ENCODE measurements around the gene CRYGB.

CRYGB gene, protein sequence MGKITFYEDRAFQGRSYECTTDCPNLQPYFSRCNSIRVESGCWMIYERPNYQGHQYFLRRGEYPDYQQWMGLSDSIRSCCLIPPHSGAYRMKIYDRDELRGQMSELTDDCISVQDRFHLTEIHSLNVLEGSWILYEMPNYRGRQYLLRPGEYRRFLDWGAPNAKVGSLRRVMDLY

DNA sequence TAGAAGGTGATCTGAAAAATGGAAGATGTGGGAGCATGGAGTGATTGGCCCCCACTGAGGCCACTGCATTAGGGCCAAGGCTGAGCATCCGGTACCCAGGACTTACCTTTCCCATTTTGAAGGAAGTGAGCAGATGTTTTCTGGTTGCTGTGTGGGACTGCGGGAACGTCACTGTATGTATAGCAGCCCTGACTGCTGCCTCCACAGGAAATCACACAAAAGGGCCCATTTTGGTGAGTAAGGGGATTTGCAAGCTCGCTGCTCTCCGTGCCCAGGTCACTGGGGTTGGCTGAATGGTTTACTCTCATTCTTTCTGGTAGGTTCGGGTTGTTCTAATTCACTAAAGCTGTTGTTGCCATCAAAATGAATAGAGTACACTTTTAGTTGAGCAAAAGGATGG lies at the start of gene CRYGB:
TSS of gene CRYGB (minus strand) at position 153 of the 400 bp plus-strand sequence. CDS start at position 115, 38 bp downstream.
- peaks cover 19% of the 10 kb centered on the region for H3K4me1 ChIP-seq (ENCODE audit: control insufficient read depth, insufficient read depth, low read length)
- H3K27ac ChIP-seq (ENCODE audit: low read depth, low read length) = no peak within 1 kb of the TSS
- H3K9ac ChIP-seq (ENCODE audit: low read length) = no peak within 1 kb of the TSS
- no peaks in the 10 kb centered on the region for H3K36me3 ChIP-seq (ENCODE audit: control insufficient read depth, insufficient read depth, low read length)
- no peaks in the 10 kb centered on the region for H3K27me3 ChIP-seq (ENCODE audit: control insufficient read depth, insufficient read depth, low read length)
- H3K4me3 ChIP-seq (ENCODE audit: low read depth, low read length) = no peak within 1 kb of the TSS
- peaks cover 5% of the 10 kb centered on the region; the same call in 1 of the 2 replicates for H3K9me3 ChIP-seq (ENCODE audit: control insufficient read depth, insufficient read depth, low read depth, low read length)

DNA sequence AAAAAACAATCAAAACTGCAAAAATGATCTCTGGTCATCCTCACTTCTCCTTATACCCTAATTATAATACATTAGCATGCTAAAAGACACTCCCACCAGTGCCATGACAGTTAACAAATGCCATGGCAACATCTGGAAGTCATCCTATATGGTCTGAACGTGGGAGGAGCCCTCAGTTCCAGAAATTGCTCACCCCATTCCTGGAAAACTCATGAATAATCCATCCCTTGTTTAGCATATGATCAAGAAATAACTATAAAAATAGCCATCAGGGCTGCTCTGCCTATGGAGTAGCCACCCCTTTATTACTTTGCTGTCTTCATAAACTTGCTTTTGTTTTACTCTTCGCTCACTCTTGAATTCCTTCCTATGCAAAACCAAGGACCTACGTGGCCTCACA lies 49.6 kb upstream of the CRYGB start:
- no peak overlapping the region for H3K9ac ChIP-seq (ENCODE audit: low read length)
- H3K9me3 ChIP-seq (ENCODE audit: control insufficient read depth, insufficient read depth, low read depth, low read length) = no peaks in the 10 kb centered on the region
- no peaks in the 10 kb centered on the region for H3K27me3 ChIP-seq (ENCODE audit: control insufficient read depth, insufficient read depth, low read length)
- no peaks in the 10 kb centered on the region for H3K36me3 ChIP-seq (ENCODE audit: control insufficient read depth, insufficient read depth, low read length)
- H3K4me1 ChIP-seq (ENCODE audit: control insufficient read depth, insufficient read depth, low read length) = no peaks in the 10 kb centered on the region
- H3K27ac ChIP-seq (ENCODE audit: low read depth, low read length) = no peak overlapping the region
- H3K4me3 ChIP-seq (ENCODE audit: low read depth, low read length) = no peak overlapping the region

DNA sequence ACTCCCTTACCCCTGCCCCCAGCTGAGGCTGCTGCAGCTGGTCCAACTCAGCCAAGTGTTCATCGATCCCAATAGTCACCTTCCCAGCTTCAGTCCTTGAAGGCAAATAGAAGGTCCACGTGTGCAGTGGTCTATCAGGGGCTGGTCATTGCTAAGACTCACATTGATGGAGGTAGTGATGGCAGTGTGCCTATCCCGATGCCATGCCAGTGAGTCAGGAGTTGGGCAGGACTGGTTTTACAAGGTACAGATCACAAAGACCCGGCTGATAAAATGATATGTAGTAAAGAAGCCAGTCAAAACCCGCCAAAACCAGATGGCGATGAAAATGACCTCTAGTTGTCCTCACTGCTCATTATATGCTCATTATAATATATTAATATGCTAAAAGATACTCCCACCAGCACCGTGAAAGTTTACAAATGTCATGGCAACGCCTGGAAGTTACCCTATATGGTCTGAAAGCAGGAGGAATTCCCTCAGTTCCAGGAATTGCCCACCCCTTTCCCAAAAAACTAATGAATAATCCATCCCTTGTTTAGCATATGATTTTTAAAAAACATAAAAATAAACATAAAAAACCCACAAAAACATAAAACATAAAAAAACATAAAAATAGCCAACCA lies 46.8 kb upstream of the CRYGB start:
- no peaks in the 10 kb centered on the region for H3K27me3 ChIP-seq (ENCODE audit: control insufficient read depth, insufficient read depth, low read length)
- H3K36me3 ChIP-seq (ENCODE audit: control insufficient read depth, insufficient read depth, low read length) = no peaks in the 10 kb centered on the region
- no peaks in the 10 kb centered on the region for H3K9me3 ChIP-seq (ENCODE audit: control insufficient read depth, insufficient read depth, low read depth, low read length)
- H3K4me1 ChIP-seq (ENCODE audit: control insufficient read depth, insufficient read depth, low read length) = no peaks in the 10 kb centered on the region; the same call in 1 of the 2 replicates
- no peak overlapping the region for H3K9ac ChIP-seq (ENCODE audit: low read length)
- H3K4me3 ChIP-seq (ENCODE audit: low read depth, low read length) = no peak overlapping the region
- no peak overlapping the region for H3K27ac ChIP-seq (ENCODE audit: low read depth, low read length)

DNA sequence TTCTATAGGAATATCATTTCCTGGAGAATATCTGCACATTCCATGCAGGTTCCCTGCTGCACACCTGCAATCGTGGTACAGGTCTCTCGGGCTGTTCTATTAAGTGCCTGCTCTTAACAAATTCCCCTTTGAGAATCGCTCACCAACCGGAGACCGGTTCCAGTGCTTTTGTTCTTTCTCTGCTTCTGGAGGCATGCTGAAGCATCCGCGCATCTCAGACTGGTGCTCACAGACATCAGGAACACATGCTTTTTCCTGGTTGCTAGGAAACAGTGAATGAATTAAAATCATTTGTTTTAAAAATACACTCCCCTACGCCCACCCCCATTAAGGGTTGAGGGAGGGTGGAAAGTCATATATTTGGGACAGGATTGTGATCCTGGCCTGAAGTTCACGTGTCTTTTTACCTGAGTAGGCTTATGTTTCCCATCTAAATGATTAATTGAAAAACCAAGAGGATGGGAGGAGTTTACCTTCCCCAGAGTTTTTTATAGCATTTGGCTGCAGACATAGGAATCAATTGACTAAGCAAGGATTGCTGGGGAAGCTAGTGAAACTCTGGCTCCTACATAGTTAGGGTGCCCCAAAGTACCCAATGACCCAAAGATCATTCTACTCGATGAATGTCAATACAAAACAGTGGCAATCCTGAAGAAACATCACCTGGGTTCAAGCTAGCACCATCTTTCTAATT lies 44.0 kb upstream of the CRYGB start, which contains the start of gene C2orf80:
TSS of gene C2orf80 (minus strand) at position 221 of the 694 bp plus-strand sequence. CDS start 3,044 bp downstream, outside the sequence.
- Histone ChIP-seq H3K4me1 (ENCODE audit: control insufficient read depth, insufficient read depth, low read length) (peaks cover 9% of the 10 kb centered on the region), H3K9ac (ENCODE audit: low read length) (no peak within 1 kb of the TSS), H3K9me3 (ENCODE audit: control insufficient read depth, insufficient read depth, low read depth, low read length) (no peaks in the 10 kb centered on the region), H3K27me3 (ENCODE audit: control insufficient read depth, insufficient read depth, low read length) (no peaks in the 10 kb centered on the region), H3K27ac (ENCODE audit: low read depth, low read length) (no peak within 1 kb of the TSS), H3K36me3 (ENCODE audit: control insufficient read depth, insufficient read depth, low read length) (no peaks in the 10 kb centered on the region), H3K4me3 (ENCODE audit: low read depth, low read length) (no peak within 1 kb of the TSS)

DNA sequence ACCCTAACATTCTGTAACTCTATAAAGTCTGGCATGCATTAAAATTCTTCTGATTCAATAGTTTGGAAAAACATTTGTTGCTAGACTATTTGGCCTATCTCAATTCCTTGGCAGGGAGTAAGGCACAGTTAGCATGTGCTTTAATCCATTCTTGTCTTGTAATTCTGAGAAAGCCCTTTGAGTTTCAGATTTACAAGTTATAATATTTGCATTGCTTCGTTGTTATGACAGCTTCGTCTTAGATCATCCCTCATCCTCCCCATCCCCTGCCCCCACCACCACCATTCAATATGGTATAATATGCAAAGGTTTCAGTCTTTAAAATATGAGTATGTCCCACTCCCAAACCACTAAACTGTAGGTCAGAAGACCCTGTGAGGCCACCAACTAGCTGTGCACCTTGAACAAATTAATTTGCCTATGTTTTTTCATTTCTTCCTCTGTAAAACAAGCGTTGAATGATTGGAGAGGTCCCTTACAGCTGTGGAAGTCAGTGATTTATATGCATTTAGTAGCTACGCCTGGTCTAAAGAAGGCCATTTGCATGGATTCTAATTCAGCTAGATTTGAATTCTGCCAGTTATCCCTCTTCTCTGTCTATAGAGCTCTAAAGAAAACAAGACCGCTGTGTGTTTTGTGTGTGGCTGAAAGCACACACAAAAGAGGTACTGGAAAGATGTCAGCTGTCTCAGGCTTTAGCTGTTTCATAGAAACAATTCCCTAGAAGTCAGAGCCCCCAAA lies 43.3 kb upstream of the CRYGB start:
- Histone ChIP-seq H3K9me3 (ENCODE audit: control insufficient read depth, insufficient read depth, low read depth, low read length) (no peaks in the 10 kb centered on the region), H3K36me3 (ENCODE audit: control insufficient read depth, insufficient read depth, low read length) (no peaks in the 10 kb centered on the region), H3K4me3 (ENCODE audit: low read depth, low read length) (no peak overlapping the region), H3K27ac (ENCODE audit: low read depth, low read length) (no peak overlapping the region), H3K9ac (ENCODE audit: low read length) (no peak overlapping the region), H3K27me3 (ENCODE audit: control insufficient read depth, insufficient read depth, low read length) (no peaks in the 10 kb centered on the region), H3K4me1 (ENCODE audit: control insufficient read depth, insufficient read depth, low read length) (peaks cover 16% of the 10 kb centered on the region)

DNA sequence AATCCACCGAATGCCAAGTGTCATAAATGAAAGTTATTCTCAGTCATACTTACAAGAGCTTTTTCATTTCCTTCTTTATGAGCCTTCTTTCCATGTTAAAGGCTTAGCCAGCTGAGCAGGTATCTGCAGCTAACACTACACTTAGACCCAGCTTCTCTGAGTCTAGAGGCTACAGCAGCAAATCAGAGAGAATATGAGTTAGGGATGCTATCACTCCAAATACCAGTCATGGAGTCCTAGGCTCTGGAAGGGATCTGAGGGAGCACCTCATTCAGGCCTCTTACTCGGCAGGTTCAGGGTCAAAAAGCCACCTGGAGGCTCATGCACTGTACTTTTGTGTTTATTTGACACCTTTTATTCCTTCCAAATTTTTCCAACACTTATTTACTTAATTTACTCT lies 40.9 kb upstream of the CRYGB start:
- no peaks in the 10 kb centered on the region for H3K9me3 ChIP-seq (ENCODE audit: control insufficient read depth, insufficient read depth, low read depth, low read length)
- H3K27ac ChIP-seq (ENCODE audit: low read depth, low read length) = no peak overlapping the region
- H3K36me3 ChIP-seq (ENCODE audit: control insufficient read depth, insufficient read depth, low read length) = no peaks in the 10 kb centered on the region
- no peak overlapping the region for H3K4me3 ChIP-seq (ENCODE audit: low read depth, low read length)
- H3K4me1 ChIP-seq (ENCODE audit: control insufficient read depth, insufficient read depth, low read length) = peaks cover 24% of the 10 kb centered on the region
- no peak overlapping the region for H3K9ac ChIP-seq (ENCODE audit: low read length)
- no peaks in the 10 kb centered on the region for H3K27me3 ChIP-seq (ENCODE audit: control insufficient read depth, insufficient read depth, low read length)

DNA sequence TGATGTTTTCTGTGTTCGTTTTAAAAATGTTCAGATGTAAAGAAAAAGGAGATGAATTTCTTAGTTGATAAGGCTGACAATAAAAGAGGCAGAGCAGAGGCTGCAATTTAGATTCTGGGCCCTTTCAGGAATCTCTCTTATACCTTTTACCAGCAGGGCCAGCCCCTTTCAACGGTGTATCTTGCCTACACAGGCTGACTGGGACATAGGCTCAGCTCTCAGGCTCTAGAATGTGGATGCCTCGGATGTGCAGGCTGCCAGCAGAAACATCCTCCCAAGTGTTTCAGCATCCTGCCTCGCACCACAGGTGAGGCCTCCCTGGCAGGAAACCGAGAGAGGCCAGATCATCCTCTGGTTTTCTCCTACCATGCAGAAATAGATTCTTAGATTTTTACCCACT lies 40.5 kb upstream of the CRYGB start:
- H3K9me3 ChIP-seq (ENCODE audit: control insufficient read depth, insufficient read depth, low read depth, low read length) = no peaks in the 10 kb centered on the region
- H3K4me3 ChIP-seq (ENCODE audit: low read depth, low read length) = no peak overlapping the region
- no peaks in the 10 kb centered on the region for H3K27me3 ChIP-seq (ENCODE audit: control insufficient read depth, insufficient read depth, low read length)
- no peak overlapping the region for H3K9ac ChIP-seq (ENCODE audit: low read length)
- no peaks in the 10 kb centered on the region for H3K36me3 ChIP-seq (ENCODE audit: control insufficient read depth, insufficient read depth, low read length)
- H3K4me1 ChIP-seq (ENCODE audit: control insufficient read depth, insufficient read depth, low read length) = peaks cover 24% of the 10 kb centered on the region
- H3K27ac ChIP-seq (ENCODE audit: low read depth, low read length) = no peak overlapping the region

DNA sequence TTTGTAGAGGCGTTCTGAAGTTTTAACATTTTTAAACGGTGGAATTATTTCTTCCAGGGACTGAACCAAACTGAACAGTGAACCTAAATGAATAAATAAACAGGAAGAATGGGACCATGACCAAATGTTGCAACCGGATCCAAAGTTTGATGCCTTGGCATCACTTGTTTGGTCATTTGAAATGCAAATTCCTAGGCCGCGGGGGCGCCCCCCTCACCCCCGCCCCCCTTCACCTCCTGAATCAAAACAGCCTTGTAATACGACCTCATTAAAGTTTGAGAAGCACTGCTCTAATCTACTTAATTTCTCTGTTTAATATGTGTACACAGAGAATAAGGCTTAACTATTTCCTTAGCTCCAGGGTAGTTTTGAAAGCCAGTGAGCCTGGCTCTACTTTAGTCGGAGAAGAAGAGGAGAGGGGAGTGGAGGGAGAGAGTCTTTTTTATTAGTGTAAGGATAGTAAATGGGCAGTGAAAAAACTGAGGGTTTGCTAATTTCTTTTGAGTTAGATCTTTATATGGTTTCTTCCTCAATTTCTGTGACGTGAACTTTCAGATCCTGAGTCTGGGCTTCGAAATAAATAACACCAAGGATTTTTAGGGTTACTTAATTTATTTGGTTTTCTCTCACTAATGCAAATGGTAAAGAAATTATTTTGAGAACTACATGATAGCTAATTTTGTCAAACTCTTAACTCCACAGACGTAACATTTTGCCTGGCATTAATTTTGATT lies 38.2 kb upstream of the CRYGB start:
- Histone ChIP-seq H3K4me1 (ENCODE audit: control insufficient read depth, insufficient read depth, low read length) (peaks cover 24% of the 10 kb centered on the region), H3K4me3 (ENCODE audit: low read depth, low read length) (peak overlapping the region; percentile 50), H3K27ac (ENCODE audit: low read depth, low read length) (no peak overlapping the region), H3K27me3 (ENCODE audit: control insufficient read depth, insufficient read depth, low read length) (no peaks in the 10 kb centered on the region), H3K9me3 (ENCODE audit: control insufficient read depth, insufficient read depth, low read depth, low read length) (no peaks in the 10 kb centered on the region), H3K36me3 (ENCODE audit: control insufficient read depth, insufficient read depth, low read length) (no peaks in the 10 kb centered on the region), H3K9ac (ENCODE audit: low read length) (no peak overlapping the region)

DNA sequence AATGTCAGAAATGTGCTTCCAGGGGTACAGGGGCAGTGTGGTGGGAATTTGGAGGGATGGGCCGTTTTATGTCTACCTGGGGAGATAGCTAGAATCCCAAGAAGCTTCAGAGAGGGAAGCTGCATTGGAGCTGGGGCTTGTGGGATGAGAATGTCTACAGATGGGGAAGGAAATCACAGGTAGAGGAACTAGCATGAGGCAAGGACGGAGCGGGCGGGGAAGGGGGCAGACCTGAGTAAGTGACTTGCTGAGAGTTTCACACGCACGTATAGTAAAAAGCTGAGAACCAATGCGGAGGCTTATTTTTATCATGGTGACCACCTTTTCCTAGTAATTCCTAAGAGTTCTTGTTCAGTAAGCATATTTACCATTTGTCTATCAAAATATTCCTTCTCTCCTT lies 37.6 kb upstream of the CRYGB start:
- H3K27ac ChIP-seq (ENCODE audit: low read depth, low read length) = no peak overlapping the region

DNA sequence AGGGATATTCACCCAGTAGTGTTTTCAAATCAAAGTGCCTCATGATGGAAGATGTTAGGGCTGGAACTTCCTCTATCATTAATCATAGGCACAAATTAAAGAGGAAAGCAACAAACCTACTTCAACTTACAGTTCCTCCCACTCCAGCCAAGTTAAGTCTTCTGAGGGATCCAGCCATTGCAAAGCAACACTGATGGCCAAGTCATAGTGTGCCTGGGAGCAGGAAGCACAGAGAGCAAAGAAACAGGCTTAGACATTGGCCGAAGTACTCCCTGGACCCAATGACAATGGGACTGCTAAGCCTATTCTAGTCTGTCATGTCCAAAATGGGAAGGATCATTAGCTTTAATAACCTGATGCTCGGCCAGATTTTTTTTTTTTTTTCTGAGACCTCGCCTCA lies 36.9 kb upstream of the CRYGB start:
- peaks cover 24% of the 10 kb centered on the region for H3K4me1 ChIP-seq (ENCODE audit: control insufficient read depth, insufficient read depth, low read length)
- H3K9ac ChIP-seq (ENCODE audit: low read length) = no peak overlapping the region
- no peaks in the 10 kb centered on the region for H3K27me3 ChIP-seq (ENCODE audit: control insufficient read depth, insufficient read depth, low read length)
- H3K4me3 ChIP-seq (ENCODE audit: low read depth, low read length) = no peak overlapping the region
- H3K36me3 ChIP-seq (ENCODE audit: control insufficient read depth, insufficient read depth, low read length) = no peaks in the 10 kb centered on the region
- no peaks in the 10 kb centered on the region for H3K9me3 ChIP-seq (ENCODE audit: control insufficient read depth, insufficient read depth, low read depth, low read length)
- H3K27ac ChIP-seq (ENCODE audit: low read depth, low read length) = no peak overlapping the region

More for the DNA sequence above, 37.6 kb upstream of the CRYGB start:
- Histone ChIP-seq H3K9me3 (ENCODE audit: control insufficient read depth, insufficient read depth, low read depth, low read length) (no peaks in the 10 kb centered on the region), H3K27me3 (ENCODE audit: control insufficient read depth, insufficient read depth, low read length) (no peaks in the 10 kb centered on the region), H3K9ac (ENCODE audit: low read length) (no peak overlapping the region), H3K4me1 (ENCODE audit: control insufficient read depth, insufficient read depth, low read length) (peaks cover 24% of the 10 kb centered on the region), H3K36me3 (ENCODE audit: control insufficient read depth, insufficient read depth, low read length) (no peaks in the 10 kb centered on the region), H3K4me3 (ENCODE audit: low read depth, low read length) (peak overlapping the region; percentile 50)

Data from HUES6 (cell line).